MV-4-11 (cell line): Measurements from ENCODE around the gene ACOXL.
"Not testable (repeated sequence)": the region's sequence is repeated elsewhere in the genome, so short reads cannot be mapped to it uniquely, and the experiment has no call there.

Experiments
- DNase-seq: peaks from one replicate; lab custom pipeline; 2025; lab: John Stamatoyannopoulos, UW

Gene ACOXL

GRCh38 chr2:111042261-111042660, 309.9 kb downstream of the ACOXL start:
- DNase-seq = no peak

GRCh38 chr2:111042772-111043771, 310.7 kb downstream of the ACOXL start:
- DNase-seq = no peak

- no peak for DNase-seq
Measured at GRCh38 chr2:111044066-111044465, 311.7 kb downstream of the ACOXL start.

GRCh38 chr2:111045236-111045635, 312.9 kb downstream of the ACOXL start:
- not testable (repeated sequence) for DNase-seq

GRCh38 chr2:111045771-111046444, 313.5 kb downstream of the ACOXL start:
- DNase-seq = no peak

GRCh38 chr2:111046670-111047069, 314.3 kb downstream of the ACOXL start:
- DNase-seq = no peak

GRCh38 chr2:111048856-111049768, 316.7 kb downstream of the ACOXL start:
- no peak for DNase-seq

- DNase-seq = no peak
Measured at GRCh38 chr2:111049792-111050640, 317.6 kb downstream of the ACOXL start.

GRCh38 chr2:111050701-111051376, 318.5 kb downstream of the ACOXL start:
- DNase-seq = no peak

- DNase-seq = no peak
Measured at GRCh38 chr2:111052621-111053020, 320.2 kb downstream of the ACOXL start.

GRCh38 chr2:111053266-111053665, 320.9 kb downstream of the ACOXL start:
- no peak for DNase-seq

GRCh38 chr2:111053825-111054515, 321.6 kb downstream of the ACOXL start:
- no peak for DNase-seq

- no peak for DNase-seq
Measured at GRCh38 chr2:111054791-111055691, 322.7 kb downstream of the ACOXL start.

- no peak for DNase-seq
Measured at GRCh38 chr2:111055735-111056134, 323.4 kb downstream of the ACOXL start.

GRCh38 chr2:111057045-111057444, 324.7 kb downstream of the ACOXL start:
- DNase-seq = no peak

GRCh38 chr2:111057721-111058120, 325.3 kb downstream of the ACOXL start:
- DNase-seq = no peak

GRCh38 chr2:111058264-111058663, 325.9 kb downstream of the ACOXL start:
- DNase-seq = no peak

GRCh38 chr2:111061191-111061590, 328.8 kb downstream of the ACOXL start:
- DNase-seq = peak; percentile 87

GRCh38 chr2:111062417-111062816, 330.0 kb downstream of the ACOXL start:
- no peak for DNase-seq
